IMR-90 (cell line): Measurements from ENCODE around the gene WNT6. TPM values are rescaled to one million over a fixed set of nuclear protein-coding genes. Genes with fewer than 3 reads are reported as not detected.

Experiments used
- ATAC-seq: fragments of 200-7000 bp; cut with Tn5 transposase; 2 replicates; pipeline ENCODE4 v1.9.1; 2020; ENCODE audit warnings: low read depth, mild to moderate bottlenecking, moderate library complexity
- BruUV-seq: library from RNA; stranded (reverse); fragments of 400-500 nt; replicated peaks from 2 replicates; lab custom pipeline; 2021; lab: Mats Ljungman, UMichigan
- CTCF ChIA-PET: fragments of 300-600 bp; formaldehyde crosslinking; extraction: SDS; loops from one replicate; lab custom pipeline; 2021; ENCODE audit warnings: antibody characterized with exemption; lab: Yijun Ruan, JAX
- POLR2A ChIA-PET: fragments of 300-600 bp; sonication (Branson Sonifier 250); formaldehyde crosslinking; loops from one replicate; lab custom pipeline; 2022; ENCODE audit warnings: antibody characterized with exemption; ENCODE audit not compliant: unreplicated experiment; lab: Charles Lee
- DNase-seq: peaks from one replicate; pipeline ENCODE4 v3.0.0; 2013
- H2AFZ ChIP-seq: replicated peaks from 2 replicates; pipeline ENCODE3; 2013; ENCODE audit warnings: low read length, mild to moderate bottlenecking; ENCODE audit not compliant: poor library complexity
- H2AK5ac ChIP-seq: 2 replicates; pipeline ENCODE4 v1.6.1; 2013; ENCODE audit warnings: low read depth, low read length, inconsistent platforms
- H2AK9ac ChIP-seq: replicated peaks from 2 replicates; pipeline ENCODE3; 2013; ENCODE audit warnings: mild to moderate bottlenecking, low read depth, low read length, moderate library complexity; ENCODE audit not compliant: poor library complexity
- H2BK120ac ChIP-seq: 2 replicates; pipeline ENCODE4 v1.6.1; 2013; ENCODE audit warnings: low read depth, low read length, inconsistent platforms
- H2BK15ac ChIP-seq: 3 replicates; pipeline ENCODE4 v1.6.1; 2013; ENCODE audit warnings: low read depth, low read length, inconsistent platforms
- H2BK20ac ChIP-seq: 2 replicates; pipeline ENCODE4 v1.6.1; 2013; ENCODE audit warnings: low read depth, mild to moderate bottlenecking, inconsistent platforms, low read length, moderate library complexity
- H2BK5ac ChIP-seq: 2 replicates; pipeline ENCODE4 v1.6.1; 2013; ENCODE audit warnings: mild to moderate bottlenecking, low read depth, low read length, inconsistent platforms; ENCODE audit not compliant: poor library complexity, severe bottlenecking
- H3K14ac ChIP-seq: replicated peaks from 2 replicates; pipeline ENCODE4 v1.6.1; 2013; ENCODE audit warnings: low read depth, low read length, inconsistent platforms
- H3K18ac ChIP-seq: 2 replicates; pipeline ENCODE4 v1.6.1; 2013; ENCODE audit warnings: low read depth, low read length, control low read depth
- H3K23ac ChIP-seq: 2 replicates; pipeline ENCODE4 v1.6.1; 2013; ENCODE audit warnings: low read depth, low read length, inconsistent platforms
- H3K27ac ChIP-seq: 2 replicates; pipeline ENCODE4 v1.5.1; 2013; ENCODE audit warnings: mild to moderate bottlenecking, control low read depth, low read length; ENCODE audit not compliant: insufficient read depth
- H3K27me3 ChIP-seq: 2 replicates; pipeline ENCODE4 v1.6.1; 2013; ENCODE audit warnings: low read length; ENCODE audit not compliant: control insufficient read depth, insufficient read depth
- H3K36me3 ChIP-seq: 2 replicates; pipeline ENCODE4 v1.6.1; 2013; ENCODE audit warnings: low read length, mixed read lengths; ENCODE audit not compliant: control insufficient read depth, insufficient read depth
- H3K4ac ChIP-seq: 2 replicates; pipeline ENCODE4 v1.6.1; 2013; ENCODE audit warnings: low read depth, low read length, inconsistent platforms
- H3K4me1 ChIP-seq: 2 replicates; pipeline ENCODE4 v1.6.1; 2013; ENCODE audit warnings: low read length, mixed read lengths; ENCODE audit not compliant: control insufficient read depth, insufficient read depth
- H3K4me2 ChIP-seq: 2 replicates; pipeline ENCODE4 v1.6.1; 2013; ENCODE audit warnings: low read depth, mild to moderate bottlenecking, control low read depth, low read length, moderate library complexity
- H3K4me3 ChIP-seq: 2 replicates; pipeline ENCODE4 v1.5.1; 2013; ENCODE audit warnings: low read depth, mild to moderate bottlenecking, control low read depth, low read length, moderate library complexity; ENCODE audit not compliant: insufficient read depth
- H3K56ac ChIP-seq: 2 replicates; pipeline ENCODE4 v1.6.1; 2013; ENCODE audit warnings: low read length, inconsistent platforms; ENCODE audit not compliant: insufficient read depth; ENCODE audit errors: extremely low read depth
- H3K79me1 ChIP-seq, 2 experiments: 2 replicates each; pipeline ENCODE4 v1.6.1; 2013; ENCODE audit warnings: low read length in 2 of 2, inconsistent platforms in 1 of 2, low read depth in 1 of 2
- H3K9ac ChIP-seq: 2 replicates; pipeline ENCODE4 v1.6.1; 2013; ENCODE audit warnings: low read depth, low read length, control low read depth
- H3K9me1 ChIP-seq: 2 replicates; pipeline ENCODE4 v1.6.1; 2013; ENCODE audit warnings: low read length, inconsistent platforms; ENCODE audit not compliant: insufficient read depth
- H3K9me3 ChIP-seq: 2 replicates; pipeline ENCODE4 v1.6.1; 2013; ENCODE audit warnings: low read length; ENCODE audit not compliant: control insufficient read depth, insufficient read depth
- H4K20me1 ChIP-seq: 2 replicates; pipeline ENCODE4 v1.6.1; 2013; ENCODE audit warnings: low read length, inconsistent platforms; ENCODE audit not compliant: insufficient read depth
- H4K5ac ChIP-seq: 2 replicates; pipeline ENCODE4 v1.6.1; 2013; ENCODE audit warnings: mild to moderate bottlenecking, low read depth, low read length, control low read depth
- H4K8ac ChIP-seq, 2 experiments: 2 replicates each; pipeline ENCODE4 v1.6.1; 2013; ENCODE audit warnings: low read depth in 2 of 2, low read length in 2 of 2, control low read depth in 1 of 2, inconsistent platforms in 1 of 2
- H4K91ac ChIP-seq: 2 replicates; pipeline ENCODE4 v1.6.1; 2013; ENCODE audit warnings: low read depth, low read length, inconsistent platforms; ENCODE audit not compliant: insufficient read depth
- BHLHE40 ChIP-seq: fragments of 150-350 bp; IDR thresholded peaks from 2 replicates; pipeline ENCODE4 v1.6.1; 2016; ENCODE audit warnings: mild to moderate bottlenecking, low read depth, low read length
- FOS ChIP-seq: fragments of 150-350 bp; IDR thresholded peaks from 2 replicates; pipeline ENCODE4 v1.6.1; 2016; ENCODE audit warnings: low read depth, low read length
- MAFK ChIP-seq: IDR thresholded peaks from 2 replicates; pipeline ENCODE4 v1.6.1; 2012; ENCODE audit warnings: low read depth, low read length, improper control_type of control experiment
- RFX5 ChIP-seq: IDR thresholded peaks from 2 replicates; pipeline ENCODE4 v1.8.0; 2012; ENCODE audit warnings: low read depth, mild to moderate bottlenecking, low read length, moderate library complexity
- WGBS, 2 experiments: methylation state at CpG; one replicate each; pipeline versions ENCODE4 v1.1.5 to v1.1.7; 2013; ENCODE audit warnings: missing lambda C conversion rate in 2 of 2; ENCODE audit not compliant: insufficient read length in 1 of 2; ENCODE audit errors: extremely low coverage in 2 of 2; 5-methylcytosine and 5-hydroxymethylcytosine counted together
- dilution Hi-C: fragments of 300-500 bp; cut with HindIII; formaldehyde crosslinking; loops from one replicate; pipeline ENCODE4 v1.14.3; 2018; ENCODE audit warnings: low sequenced_read_pairs; ENCODE audit not compliant: unreplicated experiment
- in situ Hi-C: fragments of 300-500 bp; cut with MboI; formaldehyde crosslinking; loops from 3 replicates; pipeline ENCODE4 v1.14.3; 2019; ENCODE audit warnings: low sequenced_read_pairs, inconsistent platforms, mixed read lengths
- intact Hi-C: fragments of 100-400 bp; cut with micrococcal nuclease; formaldehyde crosslinking; loops from 2 replicates; pipeline ENCODE4 v1.10.0; 2022
- polyA plus RNA-seq, 3 experiments: library from polyadenylated mRNA; depleted of rRNA; stranded (reverse); fragments of >200 nt; gene quantifications; 2 replicates each; pipeline ENCODE4 v1.2.3, GENCODE V29; 2012; ENCODE audit warnings: low replicate concordance in 1 of 3
- total RNA-seq: library from RNA; depleted of rRNA; stranded (reverse); fragments of >200 nt; gene quantifications from 2 replicates; pipeline ENCODE4 v1.2.3, GENCODE V29; 2012
- TF ChIP-seq, protein P1 (sequence below): conservative IDR thresholded peaks from 2 replicates; pipeline ENCODE4 v1.5.1; 2012; ENCODE audit warnings: mild to moderate bottlenecking, low read depth, low read length, improper control_type of control experiment

WNT6 gene
- total and polyA plus RNA-seq, 2 of the 4 experiments (the other 2 are of a cell fraction) = not detected

DNA sequence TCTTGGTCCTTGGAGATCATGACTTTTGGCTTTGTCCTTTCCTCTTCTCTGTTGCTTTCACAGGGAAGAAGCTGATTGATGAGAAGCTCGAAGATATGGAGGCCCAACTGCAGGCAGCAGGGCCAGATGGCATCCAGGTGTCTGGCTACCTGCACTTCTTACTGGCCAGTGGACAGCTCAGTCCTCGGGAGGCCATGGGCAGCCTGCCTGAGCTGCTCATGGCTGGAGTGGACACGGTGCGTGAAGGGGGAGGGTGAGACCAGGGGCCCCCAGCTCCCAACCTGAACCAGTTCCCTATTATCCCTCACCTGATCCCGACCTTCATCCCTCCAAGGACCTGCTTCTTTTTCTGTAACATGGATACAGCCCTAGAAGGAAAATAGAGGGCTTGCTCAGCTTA is 46.7 kb upstream of the WNT6 start:
- Histone ChIP-seq H3K56ac (no peak overlapping the region), H3K18ac (no peak overlapping the region), H3K36me3 (peaks cover 24% of the 10 kb centered on the region), H3K27me3 (no peaks in the 10 kb centered on the region; the same call in 1 of the 2 replicates), H4K8ac (no peak overlapping the region), H2BK15ac (no peak overlapping the region), H2BK5ac (no peak overlapping the region), H3K9me3 (no peaks in the 10 kb centered on the region), H3K79me1 (no peaks in the 10 kb centered on the region), H2AFZ (no peak overlapping the region), H4K20me1 (no peaks in the 10 kb centered on the region), H3K27ac (no peak overlapping the region), H4K5ac (no peak overlapping the region), H3K4me1 (peaks cover 2% of the 10 kb centered on the region), H2AK5ac (no peak overlapping the region), H2BK20ac (no peak overlapping the region), H4K91ac (no peak overlapping the region), H3K4ac (no peak overlapping the region), H3K9me1 (peaks cover 5% of the 10 kb centered on the region; the same call in 1 of the 2 replicates), H3K4me2 (no peak overlapping the region), H3K23ac (no peak overlapping the region), H3K9ac (no peak overlapping the region), H2BK120ac (no peak overlapping the region), H3K14ac (no peak overlapping the region), H3K4me3 (no peak overlapping the region), H2AK9ac (no peak overlapping the region)
- CTCF ChIA-PET = no interaction called here
- POLR2A ChIA-PET = no interaction called here
- no peak for TF ChIP-seq RFX5
- TF ChIP-seq FOS = no peak
- TF ChIP-seq, protein P1, sequence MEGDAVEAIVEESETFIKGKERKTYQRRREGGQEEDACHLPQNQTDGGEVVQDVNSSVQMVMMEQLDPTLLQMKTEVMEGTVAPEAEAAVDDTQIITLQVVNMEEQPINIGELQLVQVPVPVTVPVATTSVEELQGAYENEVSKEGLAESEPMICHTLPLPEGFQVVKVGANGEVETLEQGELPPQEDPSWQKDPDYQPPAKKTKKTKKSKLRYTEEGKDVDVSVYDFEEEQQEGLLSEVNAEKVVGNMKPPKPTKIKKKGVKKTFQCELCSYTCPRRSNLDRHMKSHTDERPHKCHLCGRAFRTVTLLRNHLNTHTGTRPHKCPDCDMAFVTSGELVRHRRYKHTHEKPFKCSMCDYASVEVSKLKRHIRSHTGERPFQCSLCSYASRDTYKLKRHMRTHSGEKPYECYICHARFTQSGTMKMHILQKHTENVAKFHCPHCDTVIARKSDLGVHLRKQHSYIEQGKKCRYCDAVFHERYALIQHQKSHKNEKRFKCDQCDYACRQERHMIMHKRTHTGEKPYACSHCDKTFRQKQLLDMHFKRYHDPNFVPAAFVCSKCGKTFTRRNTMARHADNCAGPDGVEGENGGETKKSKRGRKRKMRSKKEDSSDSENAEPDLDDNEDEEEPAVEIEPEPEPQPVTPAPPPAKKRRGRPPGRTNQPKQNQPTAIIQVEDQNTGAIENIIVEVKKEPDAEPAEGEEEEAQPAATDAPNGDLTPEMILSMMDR = no peak
- no peak for TF ChIP-seq MAFK
- no peak for TF ChIP-seq BHLHE40
- ATAC-seq (no peak), DNase-seq (no peak)
- in situ Hi-C loops = no loop called here
- BruUV-seq = no TSS peak
- intact Hi-C loops = no loop called here
- dilution Hi-C loops = no loop called here
- 81% methylated on average over 2 of the region's 5 CpGs; no CpG with 5 or more reads in 1 of the 2 experiments for WGBS, 2 experiments
